ENCODE measurements around the gene HBG2.

HBG2 gene

DNA sequence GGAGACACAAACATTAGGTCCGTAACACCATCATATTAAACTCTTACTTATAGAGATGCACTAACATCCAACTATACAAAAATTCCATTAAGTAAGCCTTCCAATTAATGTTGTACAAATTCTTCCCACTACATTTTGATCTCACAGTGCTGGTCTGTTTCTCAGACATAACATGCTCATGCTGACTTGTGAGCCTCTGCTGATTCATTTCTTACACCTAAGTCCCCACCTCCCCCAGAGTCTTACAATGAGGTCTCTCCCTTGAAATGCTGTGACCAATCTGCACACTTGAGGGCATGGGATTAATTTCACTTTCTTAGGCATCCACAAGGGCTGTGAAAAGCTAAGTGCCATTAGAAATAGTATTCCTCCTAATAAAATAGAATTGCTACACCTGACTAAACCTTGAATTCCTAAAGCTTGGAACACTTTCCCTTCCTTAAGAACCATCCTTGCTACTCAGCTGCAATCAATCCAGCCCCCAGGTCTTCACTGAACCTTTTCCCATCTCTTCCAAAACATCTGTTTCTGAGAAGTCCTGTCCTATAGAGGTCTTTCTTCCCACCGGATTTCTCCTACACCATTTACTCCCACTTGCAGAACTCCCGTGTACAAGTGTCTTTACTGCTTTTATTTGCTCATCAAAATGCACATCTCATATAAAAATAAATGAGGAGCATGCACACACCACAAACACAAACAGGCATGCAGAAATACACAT lies 6.9 kb downstream of the HBG2 start:
- no peak for DNase-seq

DNA sequence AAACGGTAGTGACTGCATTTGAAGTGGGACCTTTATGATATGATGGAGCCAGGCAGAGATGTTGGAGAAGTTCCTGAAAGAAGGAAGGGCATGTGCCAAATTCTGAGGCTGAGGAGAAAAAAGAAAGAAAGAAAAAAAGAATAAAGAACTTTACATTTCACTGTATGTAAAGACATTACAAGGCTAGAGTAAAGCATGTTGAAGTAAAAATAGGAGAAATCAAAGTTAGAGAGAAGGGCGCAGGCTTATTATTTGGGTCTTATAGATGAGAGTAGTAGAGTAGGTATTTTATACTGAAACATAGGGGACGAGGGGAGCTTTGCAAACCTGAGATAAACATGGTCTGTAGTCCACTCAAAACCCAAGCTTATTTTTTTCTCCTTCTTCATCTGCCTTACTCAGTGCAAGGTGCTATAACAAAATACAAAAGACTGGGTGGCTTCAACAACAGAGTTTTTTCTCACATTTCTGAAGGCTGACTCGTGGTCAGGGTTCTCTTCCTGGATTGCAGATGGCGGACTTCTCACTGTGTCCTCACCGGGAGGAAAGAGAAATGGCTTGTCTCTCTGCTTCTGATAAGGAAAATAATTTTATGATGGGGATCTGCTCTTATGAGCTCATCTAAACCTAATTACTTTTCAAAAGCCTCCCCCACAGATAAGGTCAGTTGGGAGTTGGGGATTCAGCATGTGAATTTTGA lies 7.7 kb downstream of the HBG2 start:
- no peak for DNase-seq

DNA sequence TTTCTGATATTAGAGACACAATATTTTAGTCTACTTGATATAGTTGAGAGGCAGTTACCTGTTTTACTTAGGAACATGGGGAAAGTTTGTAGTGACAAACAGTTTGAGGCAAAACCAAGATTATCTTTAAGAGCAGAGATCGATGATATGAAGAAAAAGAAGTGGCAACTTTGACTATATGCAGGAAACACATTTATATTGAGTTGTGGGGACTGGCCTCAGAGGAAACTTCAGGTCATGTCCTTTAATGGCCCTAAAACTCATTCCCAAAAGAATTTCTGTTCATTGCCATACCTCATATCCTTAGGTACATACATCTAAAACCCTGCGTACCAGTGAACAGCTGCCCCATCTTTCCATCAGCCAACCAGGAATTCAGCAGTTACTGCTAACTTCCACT lies 9.4 kb downstream of the HBG2 start:
- no peak for DNase-seq

DNA sequence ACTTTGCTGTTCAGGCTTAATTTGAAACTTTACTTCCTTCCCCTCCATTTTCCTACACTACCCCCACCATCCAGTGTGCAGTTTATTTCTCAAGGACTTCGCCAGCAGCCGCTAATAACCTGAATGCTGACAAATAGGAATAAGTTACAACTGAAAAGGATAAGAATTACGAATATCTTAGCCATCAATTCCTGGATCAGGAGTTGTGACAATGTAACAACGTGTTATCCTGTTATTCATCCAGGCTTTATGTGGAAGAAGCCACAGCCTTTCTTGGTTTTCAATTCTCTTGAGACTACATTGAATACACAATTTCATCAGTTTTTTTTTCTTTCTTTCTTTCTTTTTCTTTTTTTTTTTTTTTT lies 10.8 kb downstream of the HBG2 start:
- no peak for DNase-seq

DNA sequence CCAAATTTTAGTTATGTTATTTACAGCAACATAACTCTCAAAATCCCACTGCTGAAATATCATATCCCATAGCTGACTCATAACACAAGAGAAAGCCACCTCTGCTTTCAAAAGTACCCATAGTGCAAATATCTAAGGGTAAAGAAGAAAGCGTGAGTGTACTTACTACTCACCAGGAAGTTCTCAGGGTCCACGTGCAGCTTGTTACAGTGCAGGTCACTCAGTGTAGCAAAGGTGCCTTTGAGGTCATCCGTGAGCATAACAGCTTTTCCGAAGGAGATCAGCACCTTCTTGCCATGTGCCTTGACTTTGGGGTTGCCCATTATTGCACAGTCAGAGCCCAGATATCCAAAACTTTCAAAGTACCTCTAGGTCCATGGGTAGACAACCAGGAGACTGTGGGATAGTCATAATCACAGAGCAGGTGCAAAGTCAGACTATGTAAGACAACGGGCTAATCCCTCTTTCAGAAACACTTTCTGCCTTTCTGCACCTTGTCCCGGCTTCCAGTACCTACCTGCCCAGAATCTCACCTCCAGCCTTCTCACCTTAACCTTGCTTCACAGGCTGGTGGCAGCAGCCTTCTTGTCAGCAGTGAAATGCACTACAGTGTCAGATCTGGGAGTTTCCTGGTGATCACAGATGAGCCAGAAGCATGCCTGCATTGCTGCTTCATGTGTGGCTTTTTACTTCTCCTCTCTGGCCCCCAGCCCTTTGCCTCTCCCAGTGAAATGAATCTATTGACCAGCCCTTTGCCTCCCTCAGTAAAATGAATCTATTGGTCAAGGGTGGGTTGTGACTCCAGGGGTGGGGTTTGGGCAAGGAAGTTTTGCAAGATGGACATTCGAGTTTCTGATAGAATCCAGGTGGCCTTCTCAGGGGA lies 11.4 kb downstream of the HBG2 start:
- DNase-seq, result no peak

DNA sequence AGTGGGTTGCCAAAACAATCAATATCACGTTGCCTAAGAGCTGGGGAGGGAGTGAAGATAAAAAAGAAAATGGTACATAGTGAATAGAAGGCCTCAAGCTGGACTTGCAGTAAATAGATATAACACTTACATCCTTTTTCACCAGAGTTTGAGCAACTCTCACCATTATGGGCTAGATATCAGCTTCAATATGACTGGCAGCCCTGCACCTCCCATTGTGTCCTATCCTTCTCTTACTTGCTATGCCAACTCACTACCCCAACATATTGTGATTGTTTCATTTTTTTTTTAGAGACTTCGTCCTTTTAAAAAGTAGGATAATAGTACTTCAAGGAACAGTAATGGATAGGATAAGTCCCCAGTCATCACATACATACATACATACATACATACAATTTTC lies 12.4 kb downstream of the HBG2 start:
- no peak for DNase-seq

DNA sequence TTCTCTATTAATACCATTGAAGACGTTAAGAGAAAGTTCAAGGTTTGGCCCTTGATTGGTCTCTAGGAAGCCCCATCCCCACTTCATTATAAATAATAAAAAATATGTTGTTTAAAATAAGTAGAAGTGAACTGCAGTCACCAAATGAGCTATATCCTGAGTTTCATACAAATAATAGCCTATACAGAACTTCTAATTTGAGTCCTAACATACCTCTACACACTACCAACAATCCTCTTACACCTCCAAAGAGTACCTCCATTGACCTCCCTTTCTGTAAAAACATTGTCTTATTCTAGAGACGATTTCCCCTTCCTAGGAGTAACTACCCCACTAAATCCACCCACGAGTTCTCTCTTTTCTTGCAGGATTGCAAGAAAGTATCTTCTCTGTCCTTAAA lies 13.1 kb downstream of the HBG2 start:
- no peak for DNase-seq

DNA sequence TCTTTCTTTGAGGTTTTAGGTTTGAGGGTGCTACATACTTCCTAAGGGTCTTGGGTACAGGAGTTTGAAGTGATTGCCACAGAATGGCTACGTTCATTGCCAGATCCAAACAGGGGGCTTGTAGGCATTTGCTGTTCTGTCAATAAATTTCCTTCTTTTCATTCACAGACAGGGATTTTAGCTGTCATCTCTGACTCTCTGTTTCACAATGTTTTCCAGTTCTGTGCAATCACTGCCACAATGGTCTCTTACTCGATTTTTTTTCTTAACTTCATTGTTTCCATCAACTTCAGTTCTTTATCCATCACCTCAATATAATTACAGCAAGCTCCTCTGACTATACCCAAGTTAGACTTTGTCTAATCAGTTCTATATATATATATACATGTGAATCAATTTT lies 14.1 kb downstream of the HBG2 start:
- no peak for DNase-seq

DNA sequence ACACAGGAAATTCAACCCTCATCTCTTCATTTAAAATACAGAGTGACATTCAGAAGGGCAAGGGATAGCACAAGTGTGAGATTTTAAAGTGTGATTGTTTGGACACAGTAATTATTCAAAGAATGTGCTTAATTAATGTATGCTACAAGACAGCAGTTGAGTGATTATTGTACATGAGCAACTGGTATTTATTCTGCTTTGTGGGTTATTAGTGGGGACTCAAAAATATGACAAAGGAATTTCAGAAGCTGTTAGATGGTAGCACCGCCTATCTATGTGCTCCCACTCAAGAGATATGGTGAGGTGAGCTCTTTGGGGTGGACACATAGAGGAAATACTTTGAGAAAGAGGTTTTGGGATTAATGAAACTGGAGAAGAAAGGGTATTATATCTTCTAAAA lies 14.5 kb downstream of the HBG2 start:
- DNase-seq, result no peak

DNA sequence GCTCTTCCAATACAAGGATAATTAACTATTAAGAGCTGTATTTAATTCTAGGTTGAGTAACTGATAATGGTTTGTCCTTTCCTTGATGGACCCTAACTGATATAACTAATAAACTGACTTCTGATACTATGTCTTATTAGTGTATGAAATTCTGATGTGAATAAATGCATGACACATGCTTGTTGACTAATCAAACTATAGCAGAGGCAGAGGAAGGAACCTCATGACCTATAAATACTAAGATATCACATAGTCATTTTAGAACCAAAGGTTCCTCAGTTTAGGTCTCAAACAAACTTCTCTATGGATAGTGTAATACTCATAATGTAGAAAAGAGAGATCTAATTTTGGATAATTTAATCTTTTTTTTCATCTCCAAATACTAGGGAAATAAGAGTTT lies 15.5 kb downstream of the HBG2 start:
- no peak for DNase-seq

DNA sequence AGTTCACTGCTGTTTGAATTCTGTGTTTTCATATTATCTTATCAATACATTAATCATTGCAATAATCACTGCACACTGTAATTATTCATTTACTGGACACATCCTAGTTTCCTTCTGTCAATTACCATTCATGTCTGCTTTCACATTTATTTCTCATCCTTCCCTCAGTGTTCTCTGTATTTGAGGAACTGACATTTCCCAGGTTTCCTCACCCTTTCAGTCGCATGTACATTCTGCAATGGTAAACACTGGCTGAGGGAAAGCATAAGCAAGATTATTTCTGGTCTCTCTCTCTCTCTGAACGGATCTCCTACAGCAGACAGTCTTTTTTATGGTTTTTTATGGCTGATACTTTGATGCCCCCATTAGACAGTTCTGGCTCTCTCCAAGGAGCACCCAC lies 16.1 kb downstream of the HBG2 start:
- no peak for DNase-seq

DNA sequence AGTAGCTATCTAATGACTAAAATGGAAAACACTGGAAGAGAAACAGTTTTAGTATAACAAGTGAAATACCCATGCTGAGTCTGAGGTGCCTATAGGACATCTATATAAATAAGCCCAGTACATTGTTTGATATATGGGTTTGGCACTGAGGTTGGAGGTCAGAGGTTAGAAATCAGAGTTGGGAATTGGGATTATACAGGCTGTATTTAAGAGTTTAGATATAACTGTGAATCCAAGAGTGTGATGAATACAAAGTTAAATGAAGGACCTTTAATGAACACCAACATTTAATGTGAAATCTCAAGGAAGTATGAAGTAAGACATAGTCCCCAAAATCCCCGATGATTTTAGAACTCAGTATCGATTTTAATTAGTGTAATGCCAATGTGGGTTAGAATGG lies 17.2 kb downstream of the HBG2 start:
- DNase-seq, result no peak

DNA sequence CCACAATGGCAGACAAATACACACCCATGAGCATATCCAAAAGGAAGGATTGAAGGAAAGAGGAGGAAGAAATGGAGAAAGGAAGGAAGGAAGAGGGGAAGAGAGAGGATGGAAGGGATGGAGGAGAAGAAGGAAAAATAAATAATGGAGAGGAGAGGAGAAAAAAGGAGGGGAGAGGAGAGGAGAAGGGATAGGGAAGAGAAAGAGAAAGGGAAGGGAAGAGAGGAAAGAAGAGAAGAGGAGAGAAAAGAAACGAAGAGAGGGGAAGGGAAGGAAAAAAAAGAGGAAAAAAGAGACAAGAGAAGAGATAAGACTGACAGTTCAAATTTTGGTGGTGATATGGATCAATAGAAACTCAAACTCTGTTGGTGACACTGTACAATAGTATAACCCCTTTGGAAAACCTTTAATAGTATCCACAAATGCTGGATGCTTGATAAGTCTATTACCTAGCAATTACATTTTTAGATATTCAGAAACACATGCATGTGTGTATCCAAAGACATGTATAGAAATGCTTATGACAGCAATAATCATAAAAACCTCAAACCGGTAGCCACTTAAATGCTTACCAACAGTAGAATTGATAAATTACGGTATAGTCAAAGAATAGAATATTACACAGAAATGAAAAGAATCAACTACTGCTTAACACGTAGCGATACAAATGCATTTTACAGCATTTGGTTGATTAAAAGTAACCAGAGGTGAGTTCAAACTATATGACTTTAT lies 19.1 kb downstream of the HBG2 start:
- no peak for DNase-seq

DNA sequence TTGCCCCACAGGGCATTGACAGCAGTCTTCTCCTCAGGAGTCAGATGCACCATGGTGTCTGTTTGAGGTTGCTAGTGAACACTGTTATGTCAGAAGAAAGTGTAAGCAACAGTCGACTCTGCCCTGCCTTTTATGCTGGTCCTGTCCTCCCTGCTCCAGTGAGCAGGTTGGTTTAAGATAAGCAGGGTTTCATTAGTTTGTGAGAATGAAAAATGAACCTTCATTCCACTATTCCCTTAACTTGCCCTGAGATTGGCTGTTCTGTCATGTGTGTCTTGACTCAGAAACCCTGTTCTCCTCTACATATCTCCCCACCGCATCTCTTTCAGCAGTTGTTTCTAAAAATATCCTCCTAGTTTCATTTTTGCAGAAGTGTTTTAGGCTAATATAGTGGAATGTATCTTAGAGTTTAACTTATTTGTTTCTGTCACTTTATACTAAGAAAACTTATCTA lies 20.2 kb downstream of the HBG2 start, which contains the start of gene HBD:
TSS of gene HBD (minus strand) at position 103 of the 454 bp plus-strand sequence. CDS start at position 53, 50 bp downstream.
- DNase-seq, result no peak

DNA sequence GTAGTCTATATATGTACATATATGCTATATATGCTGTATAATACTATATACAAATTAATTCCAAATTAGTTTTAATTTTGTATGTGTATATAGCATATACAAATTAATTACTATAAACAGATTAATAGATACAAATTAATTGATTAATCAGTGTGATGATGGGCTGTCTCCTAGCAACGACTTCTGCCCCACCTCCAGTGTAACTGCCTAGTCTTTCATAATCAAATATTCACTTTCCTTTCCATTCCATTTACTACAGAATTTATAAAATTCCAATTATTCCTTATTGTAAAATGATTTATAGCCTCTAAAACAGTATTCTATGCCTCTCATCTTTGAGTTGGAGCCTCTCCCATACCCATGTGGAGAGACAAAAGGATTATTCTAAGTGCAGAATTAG lies 21.3 kb downstream of the HBG2 start:
- no peak for DNase-seq

DNA sequence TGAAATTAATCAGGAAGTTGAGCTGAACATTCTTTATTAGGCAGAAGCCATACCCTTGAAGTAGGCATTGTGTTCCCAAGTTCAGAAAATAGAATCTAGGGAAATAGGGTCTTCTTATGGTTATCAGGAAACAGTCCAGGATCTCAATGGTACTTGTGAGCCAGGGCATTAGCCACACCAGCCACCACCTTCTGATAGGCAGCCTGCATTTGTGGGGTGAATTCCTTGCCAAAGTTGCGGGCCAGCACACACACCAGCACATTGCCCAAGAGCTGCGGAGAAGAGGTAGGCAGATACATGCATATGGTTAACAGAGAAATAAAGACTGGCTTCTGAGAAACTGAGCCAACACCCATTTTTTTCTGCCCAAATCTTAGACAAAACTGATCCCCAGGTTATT lies 21.8 kb downstream of the HBG2 start:
- no peak for DNase-seq

DNA sequence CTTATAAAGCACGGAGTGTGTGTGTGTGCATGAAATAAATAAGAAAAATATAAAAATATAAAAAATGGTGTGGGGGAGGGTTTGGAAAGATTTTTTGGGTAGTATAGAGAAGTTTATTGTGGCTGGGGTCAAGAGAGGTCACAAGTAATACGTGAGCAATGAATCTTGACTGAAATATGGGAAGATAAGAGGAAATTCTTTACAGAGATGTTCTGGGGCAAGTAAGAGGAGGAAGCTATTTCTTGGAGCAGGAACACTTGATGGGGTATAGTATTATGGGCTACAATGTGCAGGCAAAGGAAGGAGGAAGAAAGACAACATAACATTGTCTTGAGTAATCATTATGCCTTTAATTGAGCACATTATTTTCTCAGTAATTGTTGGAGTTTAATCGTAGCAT lies 22.4 kb downstream of the HBG2 start:
- DNase-seq, result no peak

DNA sequence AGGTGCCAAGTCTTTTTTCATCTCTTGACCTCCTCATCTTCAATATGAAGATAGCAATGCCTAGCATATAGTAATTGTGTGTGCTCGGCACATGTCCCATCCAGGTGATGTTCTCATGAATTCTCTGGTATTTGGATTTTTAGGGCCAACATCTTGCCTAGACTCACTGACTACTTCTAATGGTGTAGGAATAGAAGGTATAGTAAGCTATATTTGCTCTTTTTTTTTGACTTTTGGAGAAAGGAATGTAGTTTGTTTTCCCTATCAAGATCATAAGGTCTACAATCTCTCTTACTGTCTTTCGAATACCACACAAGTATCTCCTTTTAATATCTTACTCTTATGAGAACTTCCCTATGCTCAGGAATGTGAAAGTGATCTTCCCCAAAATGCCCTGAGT lies 23.5 kb downstream of the HBG2 start:
- DNase-seq, result no peak

DNA sequence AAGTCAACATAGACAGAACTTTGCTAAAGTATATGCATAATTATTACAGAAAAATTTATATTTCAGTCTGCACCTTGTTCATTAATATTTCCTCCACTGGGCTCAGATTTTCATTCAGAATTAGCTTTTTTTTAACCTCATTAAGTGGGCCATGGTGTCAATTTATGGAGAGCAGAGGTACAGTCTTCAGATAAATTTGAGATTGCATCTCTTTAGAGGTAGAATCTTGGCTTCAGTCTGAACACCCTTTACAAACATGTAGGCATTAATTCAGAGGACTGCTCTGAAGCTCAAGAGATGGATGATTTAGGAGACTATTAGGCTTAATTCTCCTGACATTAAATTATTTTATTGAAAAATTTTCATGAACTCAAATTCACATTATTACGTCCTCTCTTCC lies 24.3 kb downstream of the HBG2 start:
- DNase-seq, result no peak

DNA sequence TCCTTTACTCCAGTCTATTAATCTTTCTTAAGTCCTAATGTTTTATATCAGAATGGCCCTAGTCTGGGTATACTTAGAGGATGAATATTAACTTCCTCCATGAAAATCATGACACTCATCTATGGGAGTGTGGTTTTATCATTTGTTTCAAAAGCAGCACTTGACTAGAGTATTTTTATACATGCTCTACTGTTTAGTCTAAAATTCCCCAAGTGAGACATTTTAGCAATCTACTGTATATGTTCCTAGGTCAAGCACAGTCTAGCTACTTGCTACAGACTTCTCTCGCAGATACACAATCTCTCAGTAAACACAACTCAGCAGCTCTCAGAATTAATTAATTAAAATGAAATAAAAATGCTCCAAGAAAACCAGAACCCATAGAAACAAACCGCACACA lies 24.8 kb downstream of the HBG2 start:
- DNase-seq, result no peak

DNA sequence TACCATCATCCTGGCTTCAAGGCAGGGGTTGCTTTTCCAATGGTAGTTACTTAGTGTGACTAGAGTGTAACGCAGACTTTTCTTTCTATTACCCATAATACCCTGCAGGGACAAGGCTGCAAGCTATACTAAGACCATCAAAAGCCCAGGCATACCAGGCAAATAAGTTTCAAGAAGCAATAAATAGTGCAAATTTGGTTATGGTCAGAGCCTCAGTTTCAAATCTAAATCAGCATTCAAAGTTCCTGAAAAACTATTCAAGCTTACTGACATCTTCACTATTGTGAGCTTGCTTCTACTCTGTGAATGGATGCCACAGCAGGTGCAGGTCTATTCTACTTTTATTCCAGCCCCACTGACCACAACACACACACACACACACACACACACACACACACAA lies 25.2 kb downstream of the HBG2 start:
- DNase-seq, result no peak

DNA sequence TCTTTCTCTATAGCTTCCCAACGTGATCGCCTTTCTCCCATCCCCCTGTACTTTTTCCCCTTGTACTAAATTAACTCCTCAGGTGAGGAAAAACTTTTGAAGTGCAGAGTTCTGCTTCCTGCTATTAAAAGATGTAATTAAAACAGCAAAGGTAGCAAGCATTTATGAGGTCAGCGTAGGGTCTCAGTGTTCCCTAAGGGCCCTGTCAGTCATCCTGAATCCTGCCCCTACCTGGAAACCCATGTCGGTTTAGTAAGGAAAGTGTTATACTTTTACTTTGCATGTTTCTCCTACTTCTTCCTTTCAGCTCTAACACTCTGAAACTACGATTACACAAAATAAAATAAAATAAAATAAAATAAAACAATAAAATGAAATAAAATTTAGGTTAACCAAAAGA lies 26.5 kb downstream of the HBG2 start:
- no peak for DNase-seq

DNA sequence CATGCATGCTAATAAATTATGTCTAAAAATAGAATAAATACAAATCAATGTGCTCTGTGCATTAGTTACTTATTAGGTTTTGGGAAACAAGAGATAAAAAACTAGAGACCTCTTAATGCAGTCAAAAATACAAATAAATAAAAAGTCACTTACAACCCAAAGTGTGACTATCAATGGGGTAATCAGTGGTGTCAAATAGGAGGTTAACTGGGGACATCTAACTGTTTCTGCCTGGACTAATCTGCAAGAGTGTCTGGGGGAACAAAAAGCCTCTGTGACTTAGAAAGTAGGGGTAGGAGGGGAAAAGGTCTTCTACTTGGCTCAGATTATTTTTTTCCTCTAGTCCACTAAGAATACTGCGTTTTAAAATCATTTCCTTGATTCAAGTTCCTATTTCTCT lies 26.9 kb downstream of the HBG2 start:
- no peak for DNase-seq
